B cell (primary cell): ENCODE measurements around the gene NACA. TPM values are rescaled to one million over a fixed set of nuclear protein-coding genes. Genes with fewer than 3 reads are reported as not detected.

Experiments used
- ATAC-seq: fragments of 200-7000 bp; cut with Tn5 transposase; one replicate; pipeline ENCODE4 v1.10.0; 2021; ENCODE audit warnings: low read depth, mild to moderate bottlenecking, moderate number of reproducible peaks, moderate library complexity
- CTCF ChIA-PET: fragments of 350-600 bp; sonication (Branson Sonifier 250); formaldehyde crosslinking; loops from one replicate; lab custom pipeline; 2021; ENCODE audit warnings: antibody characterized with exemption, inconsistent platforms; lab: Charles Lee
- POLR2A ChIA-PET: fragments of 350-600 bp; sonication (Branson Sonifier 250); formaldehyde crosslinking; loops from one replicate; lab custom pipeline; 2021; ENCODE audit warnings: antibody characterized with exemption; lab: Charles Lee
- DNase-seq: peaks from one replicate; pipeline ENCODE4 v3.0.0; 2013
- H2AFZ ChIP-seq: 2 replicates; pipeline ENCODE4 v1.6.1; 2012; ENCODE audit warnings: mild to moderate bottlenecking, low read depth, low read length; ENCODE audit not compliant: insufficient read depth, poor library complexity, severe bottlenecking
- H3K27ac ChIP-seq, 2 donors: 1 replicate in 1 of 2; 2 replicates in 1 of 2; pipeline ENCODE4 v1.5.1; 2012 to 2013; ENCODE audit warnings: low read length in 2 of 2, mild to moderate bottlenecking in 2 of 2, moderate library complexity in 1 of 2
- H3K27me3 ChIP-seq, 4 experiments: fragments of 200-600 bp in 1 of 4; sonication (generic) in 1 of 4; replicated peaks in 1 of 4; 1 replicate in 2 of 4; 2 replicates in 2 of 4; pipeline versions ENCODE4 v1.6.1 to v1.7.0; 2013 to 2016; ENCODE audit warnings: low read length in 3 of 4, mild to moderate bottlenecking in 2 of 4, mixed read lengths in 1 of 4, moderate library complexity in 1 of 4; ENCODE audit not compliant: insufficient read depth in 4 of 4, control insufficient read depth in 3 of 4; ENCODE audit errors: control extremely low read depth in 1 of 4
- H3K36me3 ChIP-seq, 2 experiments: replicated peaks in 1 of 2; 1 replicate in 1 of 2; 2 replicates in 1 of 2; pipeline versions ENCODE4 v1.6.1 to v1.7.1; 2013; ENCODE audit warnings: low read length in 1 of 2; ENCODE audit not compliant: insufficient read depth in 2 of 2, control insufficient read depth in 1 of 2; ENCODE audit errors: control extremely low read depth in 1 of 2, extremely low read depth in 1 of 2
- H3K4me1 ChIP-seq, 2 donors: fragments of 200-600 bp in 1 of 2; sonication (generic) in 1 of 2; 1 replicate in 1 of 2; 2 replicates in 1 of 2; pipeline versions ENCODE4 v1.5.1 to v1.6.1; 2013 to 2017; ENCODE audit warnings: low read length in 2 of 2; ENCODE audit not compliant: control insufficient read depth in 2 of 2, insufficient read depth in 2 of 2
- H3K4me2 ChIP-seq: replicated peaks from 2 replicates; pipeline ENCODE3; 2012; ENCODE audit warnings: mild to moderate bottlenecking, low read depth, low read length; ENCODE audit not compliant: poor library complexity, severe bottlenecking
- H3K4me3 ChIP-seq, 5 experiments: fragments of 200-600 bp in 1 of 5; sonication (generic) in 1 of 5; 1 replicate in 3 of 5; 2 replicates in 2 of 5; pipeline versions ENCODE4 v1.5.1 to v1.7.0; 2011 to 2016; ENCODE audit warnings: low read length in 4 of 5, mild to moderate bottlenecking in 4 of 5, low read depth in 2 of 5, control low read depth in 1 of 5, moderate library complexity in 1 of 5; ENCODE audit not compliant: insufficient read depth in 1 of 5; ENCODE audit errors: control extremely low read depth in 1 of 5, extremely low read depth in 1 of 5
- H3K79me2 ChIP-seq: fragments of 200-600 bp; sonication (generic); one replicate; pipeline ENCODE4 v1.6.0; 2016; ENCODE audit warnings: low read length; ENCODE audit not compliant: control insufficient read depth, insufficient read depth
- H3K9ac ChIP-seq: fragments of 200-600 bp; sonication (generic); 2 replicates; pipeline ENCODE4 v1.6.1; 2017; ENCODE audit warnings: mild to moderate bottlenecking, low read length, moderate library complexity
- H3K9me3 ChIP-seq, 3 donors: one replicate each; pipeline versions ENCODE4 v1.6.1 to v1.7.1; 2013; ENCODE audit warnings: low read length in 2 of 3; ENCODE audit not compliant: control insufficient read depth in 2 of 3, insufficient read depth in 1 of 3; ENCODE audit errors: control extremely low read depth in 1 of 3
- H4K20me1 ChIP-seq: 2 replicates; pipeline ENCODE4 v1.6.0; 2012; ENCODE audit warnings: mild to moderate bottlenecking, low read length; ENCODE audit not compliant: insufficient read depth, control insufficient read depth, poor library complexity, severe bottlenecking
- H3K27ac Mint-ChIP-seq: one replicate; pipeline ENCODE4 v1.8.0; 2021; ENCODE audit warnings: mixed read lengths
- H3K27me3 Mint-ChIP-seq: one replicate; pipeline ENCODE4 v1.8.0; 2021; ENCODE audit warnings: mixed read lengths
- H3K4me1 Mint-ChIP-seq: one replicate; pipeline ENCODE4 v1.8.0; 2021; ENCODE audit warnings: mixed read lengths
- H3K4me3 Mint-ChIP-seq: one replicate; pipeline ENCODE4 v1.8.0; 2021; ENCODE audit warnings: mixed read lengths
- H3K9me3 Mint-ChIP-seq: one replicate; pipeline ENCODE4 v1.8.0; 2022; ENCODE audit warnings: mixed read lengths; ENCODE audit not compliant: insufficient read depth
- CTCF ChIP-seq: fragments of 200-600 bp; IDR thresholded peaks from one replicate; pipeline ENCODE4 v1.8.0; 2022; ENCODE audit warnings: antibody characterized with exemption, mild to moderate bottlenecking
- EZH2 ChIP-seq: IDR thresholded peaks from 2 replicates; pipeline ENCODE4 v1.6.1; 2012; ENCODE audit warnings: borderline replicate concordance, low read depth, mild to moderate bottlenecking, moderate library complexity, low read length; ENCODE audit not compliant: insufficient read depth, poor library complexity, severe bottlenecking
- WGBS: methylation state at CpG from one replicate; pipeline ENCODE4 v1.1.5; 2013; ENCODE audit warnings: missing lambda C conversion rate; ENCODE audit not compliant: insufficient coverage; 5-methylcytosine and 5-hydroxymethylcytosine counted together
- intact Hi-C: fragments of 100-400 bp; cut with micrococcal nuclease; formaldehyde crosslinking; loops from one replicate; pipeline ENCODE4 v1.10.0; 2022
- polyA plus RNA-seq: library from polyadenylated mRNA; depleted of rRNA; stranded (reverse); fragments of >200 nt; gene quantifications from 2 replicates; pipeline ENCODE4 v1.2.3, GENCODE V29; 2012
- total RNA-seq, 2 donors: library from RNA; stranded (reverse); fragments of 120-200 nt in 1 of 2; gene quantifications; 1 replicate in 1 of 2; 2 replicates in 1 of 2; pipeline versions ENCODE4 v1.2.3 to v1.2.4, GENCODE V29; 2013 to 2022

Gene NACA
- total and polyA plus RNA-seq, 2 donors (not counting 1 experiment from before 2014, with no cell fraction given): 1,076 to 1,127 TPM

GRCh38 chr12:56768424-56768823 is 43.3 kb upstream of the NACA start:
- TF ChIP-seq CTCF (no peak), EZH2 (no peak)
- ATAC-seq: no peak
- intact Hi-C loops: no loop called here
- H3K9me3 Mint-ChIP-seq: no peaks in the 10 kb centered on the region
- POLR2A ChIA-PET: interaction anchor here (0.6 kb wide), 1 partner anchor 11 kb away, joined by 4 read pairs; no protein-coding TSS in a partner anchor
- H3K4me3 Mint-ChIP-seq: no peak overlapping the region
- Histone ChIP-seq H3K27ac (no peak overlapping the region), H3K36me3 (no peaks in the 10 kb centered on the region), H3K4me1 (peaks cover 11 to 15% of the 10 kb centered on the region in 2 donors), H4K20me1 (no peaks in the 10 kb centered on the region), H3K79me2 (no peaks in the 10 kb centered on the region), H2AFZ (no peak overlapping the region), H3K4me3 (no peak overlapping the region), H3K9me3 (no peaks in the 10 kb centered on the region), H3K4me2 (no peak overlapping the region), H3K9ac (no peak overlapping the region), H3K27me3 (no peaks in the 10 kb centered on the region)
- CTCF ChIA-PET: interaction anchor here (1.2 to 2.0 kb wide), 2 partner anchors 233 to 254 kb away, joined by 4 read pairs; no protein-coding TSS in a partner anchor
- 99% methylated on average over 5 of the region's 5 CpGs for WGBS
- H3K27me3 Mint-ChIP-seq: no peaks in the 10 kb centered on the region
- peaks cover 16% of the 10 kb centered on the region for H3K4me1 Mint-ChIP-seq
- H3K27ac Mint-ChIP-seq: no peak overlapping the region
- no peak for DNase-seq

DNA sequence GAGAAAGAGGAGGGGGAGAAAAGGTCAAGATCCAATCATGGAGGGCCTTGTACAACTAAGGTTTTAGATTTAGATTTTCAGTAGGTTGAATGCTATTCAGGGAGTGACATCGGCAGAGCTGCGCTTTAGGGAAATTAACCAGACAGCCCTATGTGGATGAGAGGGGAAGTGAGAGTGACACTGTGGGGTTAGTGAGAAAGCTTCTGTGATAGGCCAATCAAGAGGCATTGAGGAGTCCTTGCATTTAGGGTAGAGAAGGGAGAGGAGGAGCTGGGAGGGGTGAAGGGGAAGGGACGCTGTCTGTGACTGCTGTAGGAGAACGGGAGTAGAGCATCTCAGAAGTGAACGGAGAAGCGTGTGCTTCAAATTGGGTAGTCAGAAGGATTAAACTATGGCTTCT is 41.4 kb upstream of the NACA start:
- peak overlapping the region; percentile 23 for H2AFZ ChIP-seq
- TF ChIP-seq EZH2 (no peak), CTCF (no peak)
- H3K4me1 ChIP-seq: peaks cover 11 to 15% of the 10 kb centered on the region in 2 donors
- Mint-ChIP-seq H3K4me1 (peaks cover 12% of the 10 kb centered on the region), H3K27ac (peak overlapping the region; percentile 23), H3K4me3 (peak overlapping the region; percentile 14), H3K27me3 (no peaks in the 10 kb centered on the region), H3K9me3 (no peaks in the 10 kb centered on the region)
- intact Hi-C loops: no loop called here
- no peaks in the 10 kb centered on the region for H3K27me3 ChIP-seq
- 45% methylated on average over 6 of the region's 6 CpGs for WGBS
- H3K9ac ChIP-seq: no peak overlapping the region
- ATAC-seq: peak; percentile 99
- no peaks in the 10 kb centered on the region for H3K36me3 ChIP-seq
- H3K4me3 ChIP-seq: no peak overlapping the region
- POLR2A ChIA-PET: interaction anchor here (0.7 to 0.8 kb wide), 2 partner anchors 9 to 327 kb away, joined by 3 to 6 read pairs; no protein-coding TSS in a partner anchor
- no peaks in the 10 kb centered on the region for H3K9me3 ChIP-seq
- no peaks in the 10 kb centered on the region for H4K20me1 ChIP-seq
- no peaks in the 10 kb centered on the region for H3K79me2 ChIP-seq
- peak; percentile 78 for DNase-seq
- H3K27ac ChIP-seq: no peak overlapping the region
- peak overlapping the region; percentile 35 for H3K4me2 ChIP-seq
- CTCF ChIA-PET: interaction anchor here (0.7 to 14.7 kb wide), 7 partner anchors 9 to 344 kb away, joined by 3 to 152 read pairs (median 4); partner anchors contain the start of gene STAT6
